DND-41 (cell line): ENCODE results near the gene MAP1LC3B2.
"Not testable (repeated sequence)": the region's sequence is repeated elsewhere in the genome, so short reads cannot be mapped to it uniquely, and the experiment has no call there.

Experiments used
- ATAC-seq: fragments of 200-7000 bp; cut with Tn5 transposase; 3 replicates; pipeline ENCODE4 v1.9.1; 2021; ENCODE audit warnings: low read depth; ENCODE audit not compliant: insufficient read depth
- DNase-seq: peaks from one replicate; pipeline ENCODE4 v3.0.0-alpha.2; 2020
- H2AFZ ChIP-seq: 2 replicates; pipeline ENCODE4 v1.6.0; 2012; ENCODE audit warnings: low read depth, low read length
- H3K27ac ChIP-seq: 2 replicates; pipeline ENCODE4 v1.5.1; 2012; ENCODE audit warnings: low read length, inconsistent platforms
- H3K27me3 ChIP-seq: fragments of 200-600 bp; sonication (generic); 2 replicates; pipeline ENCODE4 v1.6.0; 2012; ENCODE audit warnings: low read length, mild to moderate bottlenecking, inconsistent platforms; ENCODE audit not compliant: insufficient read depth, poor library complexity
- H3K36me3 ChIP-seq: 2 replicates; pipeline ENCODE4 v1.5.1; 2012; ENCODE audit warnings: low read length, inconsistent platforms; ENCODE audit not compliant: insufficient read depth
- H3K4me1 ChIP-seq: 2 replicates; pipeline ENCODE4 v1.5.1; 2012; ENCODE audit warnings: mild to moderate bottlenecking, low read length; ENCODE audit not compliant: insufficient read depth
- H3K4me2 ChIP-seq: 2 replicates; pipeline ENCODE4 v1.6.0; 2012; ENCODE audit warnings: mild to moderate bottlenecking, moderate library complexity, low read length, inconsistent platforms; ENCODE audit not compliant: insufficient read depth
- H3K4me3 ChIP-seq, 2 experiments: fragments of 200-600 bp in 1 of 2; shearing (Covaris generic) in 1 of 2; 2 replicates each; pipeline ENCODE4 v1.5.1; 2012 to 2016; ENCODE audit warnings: inconsistent platforms in 2 of 2, low read length in 2 of 2, mild to moderate bottlenecking in 2 of 2, low read depth in 1 of 2, moderate library complexity in 1 of 2
- H3K79me2 ChIP-seq: 2 replicates; pipeline ENCODE4 v1.6.0; 2012; ENCODE audit warnings: low read length, inconsistent platforms; ENCODE audit not compliant: insufficient read depth
- H3K9ac ChIP-seq: 2 replicates; pipeline ENCODE4 v1.6.0; 2012; ENCODE audit warnings: low read depth, mild to moderate bottlenecking, inconsistent platforms, low read length, moderate library complexity
- H3K9me3 ChIP-seq: 2 replicates; pipeline ENCODE4 v1.5.1; 2012; ENCODE audit warnings: low read length, moderate library complexity, mild to moderate bottlenecking, inconsistent platforms; ENCODE audit not compliant: insufficient read depth, severe bottlenecking
- H4K20me1 ChIP-seq: 2 replicates; pipeline ENCODE4 v1.6.0; 2012; ENCODE audit warnings: low read length; ENCODE audit not compliant: insufficient read depth
- EZH2 ChIP-seq: IDR thresholded peaks from 3 replicates; pipeline ENCODE4 v1.6.1; 2012; ENCODE audit warnings: borderline replicate concordance, low read depth, mild to moderate bottlenecking, moderate library complexity, low read length, inconsistent platforms; ENCODE audit not compliant: severe bottlenecking
- TF ChIP-seq, protein P1 (sequence below): IDR thresholded peaks from 2 replicates; pipeline ENCODE4 v1.5.1; 2012; ENCODE audit warnings: borderline replicate concordance, low read length, moderate library complexity, mild to moderate bottlenecking; ENCODE audit not compliant: poor library complexity, severe bottlenecking; ENCODE audit errors: extremely low read depth

MAP1LC3B2 gene

DNA sequence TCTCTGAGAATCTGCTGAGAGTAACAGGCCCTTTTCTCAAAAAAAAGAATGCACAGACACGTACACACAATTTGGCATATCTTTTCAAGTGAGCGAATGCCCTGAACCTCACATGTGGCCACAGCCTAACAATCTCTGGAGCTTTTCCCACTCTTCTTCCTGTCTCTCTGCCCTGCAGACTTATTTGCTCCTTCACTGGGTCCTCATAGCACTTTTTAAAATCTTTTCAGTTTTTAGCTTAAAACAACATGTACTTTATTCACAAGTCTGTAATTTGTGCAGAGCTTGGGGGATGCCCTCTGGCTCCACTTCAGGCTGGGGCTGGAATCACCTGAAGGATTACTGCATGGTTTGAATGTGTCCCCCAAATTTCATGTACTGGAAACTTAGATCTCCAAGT is 9.0 kb downstream of the MAP1LC3B2 start:
- Histone ChIP-seq H3K27ac (no peak overlapping the region), H4K20me1 (no peaks in the 10 kb centered on the region), H3K9ac (no peak overlapping the region), H3K36me3 (no peaks in the 10 kb centered on the region), H3K27me3 (no peaks in the 10 kb centered on the region), H3K79me2 (no peaks in the 10 kb centered on the region), H3K4me1 (peaks cover 6% of the 10 kb centered on the region), H3K4me3 (no peak overlapping the region), H3K4me2 (no peak overlapping the region), H3K9me3 (peaks cover 18% of the 10 kb centered on the region), H2AFZ (peak overlapping the region; percentile 37)
- DNase-seq (no peak), ATAC-seq (no peak)
- TF ChIP-seq, protein P1, sequence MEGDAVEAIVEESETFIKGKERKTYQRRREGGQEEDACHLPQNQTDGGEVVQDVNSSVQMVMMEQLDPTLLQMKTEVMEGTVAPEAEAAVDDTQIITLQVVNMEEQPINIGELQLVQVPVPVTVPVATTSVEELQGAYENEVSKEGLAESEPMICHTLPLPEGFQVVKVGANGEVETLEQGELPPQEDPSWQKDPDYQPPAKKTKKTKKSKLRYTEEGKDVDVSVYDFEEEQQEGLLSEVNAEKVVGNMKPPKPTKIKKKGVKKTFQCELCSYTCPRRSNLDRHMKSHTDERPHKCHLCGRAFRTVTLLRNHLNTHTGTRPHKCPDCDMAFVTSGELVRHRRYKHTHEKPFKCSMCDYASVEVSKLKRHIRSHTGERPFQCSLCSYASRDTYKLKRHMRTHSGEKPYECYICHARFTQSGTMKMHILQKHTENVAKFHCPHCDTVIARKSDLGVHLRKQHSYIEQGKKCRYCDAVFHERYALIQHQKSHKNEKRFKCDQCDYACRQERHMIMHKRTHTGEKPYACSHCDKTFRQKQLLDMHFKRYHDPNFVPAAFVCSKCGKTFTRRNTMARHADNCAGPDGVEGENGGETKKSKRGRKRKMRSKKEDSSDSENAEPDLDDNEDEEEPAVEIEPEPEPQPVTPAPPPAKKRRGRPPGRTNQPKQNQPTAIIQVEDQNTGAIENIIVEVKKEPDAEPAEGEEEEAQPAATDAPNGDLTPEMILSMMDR = peak; percentile 46
- no peak for TF ChIP-seq EZH2

DNA sequence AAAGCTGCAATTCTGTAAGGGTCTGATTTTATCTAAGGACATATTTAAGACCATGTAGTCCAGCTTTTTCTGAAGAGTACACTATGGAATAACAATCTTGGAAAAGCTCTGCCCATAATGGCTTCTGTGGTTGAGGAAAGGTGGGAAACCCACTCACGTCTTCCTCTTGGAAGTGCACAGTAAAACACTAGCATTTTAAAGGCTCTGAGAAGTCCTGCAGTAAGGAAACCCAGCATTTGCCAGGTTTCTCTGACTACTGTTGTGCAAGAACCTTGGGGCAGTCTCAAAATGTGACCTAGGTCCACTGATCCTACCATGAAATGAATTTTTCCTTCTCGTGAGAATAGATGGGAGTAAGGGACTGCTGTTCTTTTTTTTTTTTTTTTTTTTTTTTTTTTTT is 11.9 kb downstream of the MAP1LC3B2 start:
- Histone ChIP-seq H3K9ac (no peak overlapping the region), H3K36me3 (no peaks in the 10 kb centered on the region), H3K9me3 (no peaks in the 10 kb centered on the region), H3K4me2 (no peak overlapping the region), H4K20me1 (no peaks in the 10 kb centered on the region), H3K27me3 (no peaks in the 10 kb centered on the region), H3K4me1 (peaks cover 6% of the 10 kb centered on the region), H3K79me2 (no peaks in the 10 kb centered on the region), H2AFZ (no peak overlapping the region), H3K4me3 (no peak overlapping the region), H3K27ac (no peak overlapping the region)
- ATAC-seq (no peak), DNase-seq (no peak)
- TF ChIP-seq, protein P1 = no peak
- no peak for TF ChIP-seq EZH2

DNA sequence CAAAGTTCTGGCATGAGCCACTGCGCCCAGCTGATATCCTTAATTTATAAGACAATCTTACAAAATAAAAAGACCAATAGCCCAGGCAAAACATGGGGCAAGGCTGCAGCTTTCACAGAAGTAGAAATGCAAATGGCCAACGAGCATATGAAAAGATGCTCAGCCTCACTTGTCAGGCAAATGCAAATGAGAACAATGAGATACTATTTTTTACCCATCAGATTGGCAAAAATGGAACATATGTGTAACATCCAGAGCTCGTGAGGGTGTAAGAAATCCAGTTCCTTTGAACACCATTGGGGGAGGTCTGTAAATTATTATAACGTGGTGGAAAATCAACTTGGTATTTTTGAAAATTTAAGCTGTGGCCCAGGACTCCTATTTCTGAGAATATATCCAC is 14.6 kb downstream of the MAP1LC3B2 start:
- H3K4me1 ChIP-seq = no peaks in the 10 kb centered on the region
- H3K27me3 ChIP-seq = no peaks in the 10 kb centered on the region
- no peaks in the 10 kb centered on the region for H4K20me1 ChIP-seq
- H3K9ac ChIP-seq = no peak overlapping the region
- ATAC-seq = no peak
- H2AFZ ChIP-seq = no peak overlapping the region
- H3K9me3 ChIP-seq = no peaks in the 10 kb centered on the region
- H3K36me3 ChIP-seq = no peaks in the 10 kb centered on the region
- no peak for TF ChIP-seq EZH2
- TF ChIP-seq, protein P1 = no peak
- no peaks in the 10 kb centered on the region for H3K79me2 ChIP-seq
- H3K27ac ChIP-seq = no peak overlapping the region
- H3K4me2 ChIP-seq = no peak overlapping the region
- H3K4me3 ChIP-seq = no peak overlapping the region
- DNase-seq = no peak

DNA sequence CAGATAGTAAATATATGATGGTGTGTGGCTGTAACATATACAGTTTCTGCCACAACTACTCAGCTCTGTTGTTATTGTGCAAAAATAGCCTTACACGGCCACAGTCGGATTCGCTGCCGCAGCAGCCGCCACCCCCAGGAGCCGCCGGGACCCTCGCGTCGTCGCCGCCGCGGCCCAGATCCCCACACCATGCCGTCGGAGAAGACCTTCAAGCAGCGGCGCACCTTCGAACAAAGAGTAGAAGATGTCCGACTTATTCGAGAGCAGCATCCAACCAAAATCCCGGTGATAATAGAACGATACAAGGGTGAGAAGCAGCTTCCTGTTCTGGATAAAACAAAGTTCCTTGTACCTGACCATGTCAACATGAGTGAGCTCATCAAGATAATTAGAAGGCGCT is 16.6 kb downstream of the MAP1LC3B2 start:
- H3K27me3 ChIP-seq, ATAC-seq, DNase-seq, H3K27ac ChIP-seq, H3K4me2 ChIP-seq, H3K9ac ChIP-seq, H3K4me1 ChIP-seq, H3K79me2 ChIP-seq, H3K4me3 ChIP-seq, H3K9me3 ChIP-seq, H4K20me1 ChIP-seq, H3K36me3 ChIP-seq: not testable (repeated sequence)
- H2AFZ ChIP-seq = peak overlapping the region; percentile 31; the same call in 1 of the 2 replicates
